ENCODE measurements around the gene FARP2.

DNA sequence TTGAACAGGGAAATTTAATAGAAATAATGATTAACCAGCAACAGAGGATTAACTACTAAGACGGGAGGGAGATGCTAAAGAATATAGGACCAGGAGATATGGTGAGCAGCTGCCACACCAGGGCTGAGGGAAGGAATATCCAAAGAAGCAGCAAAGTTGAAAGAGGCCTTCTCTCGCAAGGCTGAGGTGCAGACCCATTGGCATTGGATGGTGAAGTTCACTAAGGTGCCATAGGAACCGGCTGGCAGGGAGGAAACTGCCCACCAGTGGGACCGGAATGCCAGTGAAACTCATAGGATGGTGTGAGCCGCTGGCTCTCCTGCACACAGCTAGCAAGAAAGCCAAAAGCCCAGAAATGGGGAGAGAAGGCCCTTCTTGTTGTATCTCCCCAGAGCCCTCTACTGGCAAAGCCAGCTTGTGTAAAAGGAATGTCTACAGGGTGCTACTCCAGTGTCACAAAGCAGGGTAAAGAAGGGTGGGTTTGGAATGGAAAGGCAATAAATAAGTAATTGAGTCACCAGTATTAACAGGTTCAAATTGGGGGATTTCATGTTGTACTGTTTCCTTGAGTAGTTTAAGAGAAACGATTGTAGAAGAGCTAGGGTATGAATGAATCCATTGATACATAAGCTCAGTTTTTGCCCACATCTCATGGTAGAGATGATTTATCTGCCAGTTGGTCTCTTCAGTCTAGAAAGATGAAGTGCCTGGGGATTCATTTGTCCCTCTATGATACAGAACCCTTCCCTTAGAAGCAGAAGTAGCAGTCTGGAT, 36.0 kb downstream of the FARP2 start:
- peak in 8 of 12 donors; percentile 14 to 36 (median 28) for TF ChIP-seq CTCF (IDR thresholded peaks at IDR 0.05)
- TF ChIP-seq POLR2A (IDR thresholded peaks at IDR 0.05), result no peak

Measured in heart left ventricle (tissue), 13 donors.